Heart right ventricle (tissue), 16 donors: ENCODE results near the gene GRIA2. TPM values are rescaled to one million over a fixed set of nuclear protein-coding genes. Genes with fewer than 3 reads are reported as not detected.

ENCODE experiments used
- ATAC-seq, 8 donors: fragments of 200-7000 bp; cut with Tn5 transposase; one replicate each; pipeline ENCODE4 v1.9.1; 2020; ENCODE audit warnings: mild to moderate bottlenecking in 8 of 8, moderate library complexity in 8 of 8, moderate number of reproducible peaks in 1 of 8
- DNase-seq, 2 donors: peaks; one replicate each; pipeline ENCODE4 v3.0.0-alpha.2; 2020
- H3K27ac ChIP-seq, 10 donors: fragments of 200-600 bp; sonication (generic) in 2 of 10; one replicate each; pipeline versions ENCODE4 v1.5.0 to v1.8.0; 2020 to 2022; ENCODE audit warnings: mild to moderate bottlenecking in 3 of 10
- H3K27me3 ChIP-seq, 7 donors: fragments of 200-600 bp; one replicate each; pipeline ENCODE4 v1.8.0; 2021 to 2022; ENCODE audit warnings: mild to moderate bottlenecking in 2 of 7
- H3K36me3 ChIP-seq, 9 donors: fragments of 200-600 bp; sonication (generic) in 1 of 9; one replicate each; pipeline versions ENCODE4 v1.5.0 to v1.8.0; 2020 to 2022; ENCODE audit warnings: mild to moderate bottlenecking in 2 of 9
- H3K4me1 ChIP-seq, 9 donors: fragments of 200-600 bp; sonication (generic) in 1 of 9; one replicate each; pipeline versions ENCODE4 v1.5.0 to v1.8.0; 2020 to 2022; ENCODE audit warnings: mild to moderate bottlenecking in 4 of 9
- H3K4me3 ChIP-seq, 10 donors: fragments of 200-600 bp; sonication (generic) in 2 of 10; one replicate each; pipeline versions ENCODE4 v1.5.0 to v1.8.0; 2020 to 2022; ENCODE audit warnings: mild to moderate bottlenecking in 7 of 10, moderate library complexity in 2 of 10
- H3K9me3 ChIP-seq, 11 donors: fragments of 200-600 bp in 10 of 11; sonication (generic) in 2 of 11; one replicate each; pipeline versions ENCODE4 v1.5.0 to v1.8.0; 2013 to 2022; ENCODE audit warnings: mild to moderate bottlenecking in 2 of 11, control low read depth in 1 of 11, moderate library complexity in 1 of 11
- CTCF ChIP-seq, 9 donors: fragments of 200-600 bp; sonication (generic) in 2 of 9; IDR thresholded peaks; one replicate each; pipeline versions ENCODE4 v1.5.0 to v1.8.0; 2021 to 2022; ENCODE audit warnings: antibody characterized with exemption in 9 of 9, mild to moderate bottlenecking in 5 of 9, moderate library complexity in 1 of 9
- WGBS, 2 donors: extraction: QIAGEN DNeasy Blood & Tissue Kit; methylation state at CpG; one replicate each; pipeline ENCODE4 v1.1.7; 2013; ENCODE audit warnings: inconsistent platforms in 1 of 2; 5-methylcytosine and 5-hydroxymethylcytosine counted together
- intact Hi-C, 10 donors: fragments of 100-400 bp; cut with DNase I; formaldehyde crosslinking; loops; one replicate each; pipeline versions ENCODE4 v1.11.1 to v1.14.2; 2022
- polyA plus RNA-seq, 2 donors: library from polyadenylated mRNA; stranded (reverse); fragments of 200-250 nt; gene quantifications; one replicate each; pipeline ENCODE4 v1.2.3, GENCODE V29; 2013
- total RNA-seq, 10 donors: library from RNA; stranded (reverse); fragmentation: NEBNext Ultra II Directional in 3 of 10; extraction: Animal tissue kit (Norgen Biotek cat#: 25700) in 3 of 10; gene quantifications; one replicate each; pipeline versions ENCODE4 v1.2.1 to v1.2.4, GENCODE V29; 2021 to 2023
- donor health status: Arrhythmogenic right ventricular cardiomyopathy.
- donor health status: ischemic (EF 13 %, LVEDD 7.1; RV severe dilation, severe dysfunction).
- donor health status: healthy with polysubstance abuse.
- donor health status: DM: no; HTN: yes; CAD: no.
- donor health status: DM: no; HTN: no; CAD: no.
- donor health status: ischemic (EF 25% LVEDD 6.9; RV normal size, moderate dysfunction).
- donor health status: ischemic (EF 25% LVEDD 5.7; RV mildly dilated, moderate dysfunction).
- donor health status: healthy.
- donor health status: DM: yes; HTN: yes; CAD: no.
- donor health status: Ischemic cardiomyopathy.
- donor health status: ischemic (EF 35%, LVEDD 5.7; RV mildly dilated, moderate dysfunction).
- donor health status: nonischemic (EF 11% LVEDD 7.7; RV severe dilation, severe dysfunction).
- donor health status: DM: yes; HTN: yes; CAD: no.
- donor health status: PGD.
- donor health status: ischemic (EF 29% LVEDD 5.4; RV normal size, mild dysfunction).
- donor health status: nonischemic (EF 23%, LVEDD 6.1; RV moderate dilation, normal function).

GRIA2 gene
- total and polyA plus RNA-seq, 12 donors = 0.20 to 0.51 TPM; not detected in 10

- DNase-seq (no peak), ATAC-seq (no peak)
- intact Hi-C loops = no loop called here
- Histone ChIP-seq H3K27ac (no peak overlapping the region), H3K36me3 (no peaks in the 10 kb centered on the region), H3K4me3 (no peak overlapping the region), H3K9me3 (peaks cover 0 to 25% (median 3%) of the 10 kb centered on the region in 11 donors), H3K27me3 (no peaks in the 10 kb centered on the region), H3K4me1 (no peaks in the 10 kb centered on the region)
- TF ChIP-seq CTCF (IDR thresholded peaks at IDR 0.05) = no peak
- WGBS, 2 donors = 67 to 84% methylated on average over 1 of the region's 1 CpG
These were observed 60.1 kb downstream of the GRIA2 start for GRCh38 chr4:157280673-157281072.

- no peak for TF ChIP-seq CTCF (IDR thresholded peaks at IDR 0.05)
- intact Hi-C loops = no loop called here
- peaks cover 0 to 12% (median 0%) of the 10 kb centered on the region in 11 donors for H3K9me3 ChIP-seq
- no peaks in the 10 kb centered on the region for H3K27me3 ChIP-seq
- H3K27ac ChIP-seq = no peak overlapping the region
- WGBS, 2 donors = 69 to 74% methylated on average over 3 of the region's 3 CpGs
- H3K4me1 ChIP-seq = no peaks in the 10 kb centered on the region
- H3K4me3 ChIP-seq = no peak overlapping the region
- ATAC-seq = no peak
- no peaks in the 10 kb centered on the region for H3K36me3 ChIP-seq
- no peak for DNase-seq
These were observed 61.5 kb downstream of the GRIA2 start for GRCh38 chr4:157282019-157282418.

GRCh38 chr4:157287445-157287844 lies 66.9 kb downstream of the GRIA2 start:
- ATAC-seq = no peak
- no peak overlapping the region for H3K4me3 ChIP-seq
- 80 to 82% methylated on average over 4 of the region's 4 CpGs for WGBS, 2 donors
- H3K9me3 ChIP-seq = no peaks in the 10 kb centered on the region
- H3K4me1 ChIP-seq = no peaks in the 10 kb centered on the region
- DNase-seq = no peak
- no peaks in the 10 kb centered on the region for H3K36me3 ChIP-seq
- H3K27ac ChIP-seq = no peak overlapping the region
- intact Hi-C loops = no loop called here
- TF ChIP-seq CTCF (IDR thresholded peaks at IDR 0.05) = no peak
- H3K27me3 ChIP-seq = peaks cover 0 to 9% (median 0%) of the 10 kb centered on the region in 7 donors

GRCh38 chr4:157290622-157291021 lies 70.1 kb downstream of the GRIA2 start:
- no peak for ATAC-seq
- H3K4me1 ChIP-seq = no peaks in the 10 kb centered on the region
- H3K27me3 ChIP-seq = peaks cover 0 to 10% (median 0%) of the 10 kb centered on the region in 7 donors
- no peak overlapping the region for H3K4me3 ChIP-seq
- 69 to 78% methylated on average over 3 of the region's 3 CpGs for WGBS, 2 donors
- TF ChIP-seq CTCF (IDR thresholded peaks at IDR 0.05) = no peak
- intact Hi-C loops = no loop called here
- H3K9me3 ChIP-seq = no peaks in the 10 kb centered on the region
- no peak for DNase-seq
- no peaks in the 10 kb centered on the region for H3K36me3 ChIP-seq
- no peak overlapping the region for H3K27ac ChIP-seq
